ENCODE data around the gene PIGX.

Gene PIGX

DNA sequence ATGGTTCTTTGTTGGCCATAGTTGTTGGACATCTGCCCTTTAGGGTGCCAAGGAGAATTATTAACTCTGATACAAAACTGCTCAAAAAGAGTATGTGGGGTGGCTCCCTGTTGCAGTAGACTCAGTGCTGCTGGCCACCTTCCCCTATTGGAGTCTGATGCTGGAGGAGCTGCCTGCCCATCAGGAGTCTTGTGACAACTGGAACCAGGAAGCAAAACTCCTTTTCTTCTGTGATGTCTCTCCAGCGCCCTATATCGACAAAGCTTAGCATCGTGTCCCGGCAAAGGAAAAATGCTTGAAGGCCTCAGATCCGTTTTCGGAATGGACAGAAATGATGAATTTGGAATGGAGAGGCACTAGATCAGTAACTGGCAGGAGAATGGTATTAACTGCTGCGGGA, 51.0 kb downstream of the PIGX start:
- DNase-seq = no peak

DNA sequence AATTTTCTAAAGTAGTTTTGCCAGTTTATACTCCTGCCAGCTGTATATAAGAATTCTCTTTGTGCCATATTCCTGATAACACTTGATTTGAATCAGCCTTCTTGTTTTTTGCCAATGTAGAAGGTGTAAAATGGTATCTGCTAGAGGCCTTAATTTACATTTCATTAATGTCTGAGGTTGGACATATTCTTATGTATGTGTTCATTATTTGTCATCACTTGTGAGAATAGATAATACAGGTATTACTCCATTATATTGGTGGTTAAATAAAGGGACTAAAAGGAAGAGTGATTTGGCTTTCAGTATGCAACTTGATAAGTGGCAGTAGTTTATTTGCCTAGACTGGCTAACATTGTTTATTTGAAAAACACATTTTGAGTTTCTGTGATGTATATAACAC, 53.3 kb downstream of the PIGX start:
- DNase-seq = no peak

DNA sequence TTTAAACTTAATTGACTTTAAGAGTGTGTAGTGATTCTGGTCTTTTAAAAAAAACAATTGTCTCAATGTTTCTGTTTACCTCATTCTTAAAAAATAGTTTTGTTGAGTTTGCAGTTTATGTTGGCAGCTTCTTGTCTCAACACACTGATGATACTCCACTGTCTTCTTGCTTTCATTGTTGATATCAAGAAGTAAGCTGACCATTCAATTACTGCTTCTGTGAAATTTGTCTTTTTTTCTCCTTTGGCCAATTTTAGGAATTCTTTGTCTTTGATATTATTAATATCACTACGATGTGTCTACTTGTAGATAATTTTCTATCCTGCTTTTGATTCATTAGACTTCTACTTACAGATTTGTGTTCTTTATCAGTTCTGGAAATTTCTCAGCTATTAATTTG, 58.9 kb downstream of the PIGX start:
- DNase-seq = no peak

DNA sequence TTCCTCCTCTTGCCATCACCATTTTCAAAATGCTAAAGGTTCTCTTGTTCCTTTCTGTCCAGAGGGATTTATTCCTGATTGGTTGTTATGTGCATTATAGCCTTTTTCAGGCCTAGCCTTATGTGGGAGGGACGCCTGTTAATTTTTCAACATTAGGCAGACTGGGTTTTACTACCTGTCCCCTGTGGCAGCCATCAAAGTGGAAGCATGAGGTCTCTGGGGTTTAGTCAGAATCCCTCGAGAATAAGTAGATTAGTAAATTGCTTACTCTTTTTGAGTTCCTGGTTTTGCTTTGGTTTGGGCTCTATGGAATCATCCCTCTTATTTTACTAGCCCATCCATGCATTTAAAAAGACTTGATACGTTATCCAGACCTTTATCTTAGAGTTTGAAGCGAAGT, 59.9 kb downstream of the PIGX start:
- no peak for DNase-seq

DNA sequence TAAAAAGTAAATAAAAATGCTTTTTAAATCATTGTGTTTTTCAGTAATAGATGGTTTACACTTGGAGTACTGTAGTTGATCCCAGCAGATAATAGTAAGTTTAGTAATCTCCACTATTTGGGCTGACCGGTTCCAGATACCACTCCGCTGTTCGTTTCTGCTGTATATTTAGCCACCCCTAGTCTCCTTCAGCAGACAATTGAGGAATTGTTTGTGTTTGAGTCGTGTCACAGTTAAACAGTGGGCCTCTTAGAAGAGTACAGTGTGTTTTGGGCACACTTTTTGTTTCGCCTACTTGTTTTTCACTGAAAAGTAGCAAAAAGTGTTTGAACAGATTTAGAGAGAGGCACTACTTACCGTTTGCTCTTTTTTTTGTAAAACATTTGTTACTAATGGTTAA, 60.7 kb downstream of the PIGX start:
- no peak for DNase-seq

DNA sequence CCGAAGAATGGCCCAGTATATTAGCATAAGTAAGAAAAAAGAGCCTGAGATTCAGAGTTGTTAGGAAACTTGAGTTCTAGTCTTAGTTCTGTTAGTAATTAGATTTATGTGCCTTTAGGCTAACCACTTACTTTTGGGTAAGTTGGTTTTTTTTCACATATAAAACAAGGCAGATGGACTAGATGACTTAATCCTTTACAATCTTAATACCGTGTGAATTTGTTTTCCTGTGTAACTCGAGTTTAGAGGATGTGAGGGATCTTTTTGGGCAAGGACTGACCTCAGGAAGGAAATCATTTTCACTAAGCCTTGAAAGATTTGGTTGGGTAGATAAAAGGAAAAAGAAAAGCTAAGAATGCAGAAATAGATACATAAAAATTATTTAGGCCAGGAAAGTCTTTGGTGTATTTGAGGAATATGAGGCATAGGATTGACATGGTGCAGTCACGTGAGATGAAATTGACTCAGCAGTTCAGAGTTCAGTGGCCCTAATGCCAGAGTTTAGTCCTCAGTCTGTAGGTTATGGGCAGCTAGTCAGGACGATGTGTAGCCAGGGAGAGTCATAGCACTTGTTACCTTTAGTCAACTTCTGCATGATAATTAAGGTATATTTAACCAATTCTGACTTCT, 62.1 kb downstream of the PIGX start:
- no peak for DNase-seq

DNA sequence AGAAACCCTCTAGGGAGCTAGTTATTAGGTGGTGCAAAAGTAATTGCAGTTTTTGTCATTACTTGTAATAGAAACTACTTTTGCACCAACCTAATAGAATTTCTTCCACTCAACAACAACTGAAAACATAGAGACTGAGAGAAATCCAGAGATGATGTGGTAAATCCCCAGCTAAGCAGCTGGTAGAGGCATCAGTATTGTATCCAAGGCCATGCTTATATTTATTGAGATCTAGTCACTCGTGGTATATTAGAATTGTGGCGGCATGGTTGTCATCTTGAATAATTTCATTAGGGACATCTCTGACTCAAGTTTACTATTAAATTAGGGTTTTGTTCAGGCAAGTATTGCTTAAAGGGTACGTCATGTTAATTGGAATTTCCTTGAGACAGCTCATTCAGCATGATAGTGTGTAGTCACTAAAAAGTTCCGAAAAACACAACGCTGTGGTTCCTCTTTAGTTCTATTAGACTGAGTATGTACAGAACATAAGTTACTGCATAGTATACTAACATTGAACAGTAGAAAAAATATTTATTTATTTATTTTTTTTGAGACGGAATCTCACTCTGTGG, 62.8 kb downstream of the PIGX start:
- no peak for DNase-seq

DNA sequence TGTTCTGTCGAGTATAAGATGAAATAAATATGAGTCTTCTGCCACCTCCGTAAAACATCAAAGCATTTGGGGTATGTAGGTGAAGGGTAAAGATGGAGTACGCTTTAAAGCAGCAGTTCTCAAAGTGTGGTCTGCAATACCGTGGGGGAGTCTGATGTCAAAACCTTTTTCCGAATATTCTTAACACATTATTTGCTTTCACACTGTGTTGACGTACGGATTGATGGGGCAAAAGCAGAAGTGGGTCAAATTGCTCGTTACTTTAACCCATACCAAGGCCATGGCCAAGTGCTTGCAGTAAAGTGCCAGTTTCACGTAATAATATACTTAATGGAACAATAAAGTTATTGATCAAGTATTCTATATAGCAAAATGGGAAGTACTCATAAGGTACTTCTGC, 63.8 kb downstream of the PIGX start:
- DNase-seq = no peak

DNA sequence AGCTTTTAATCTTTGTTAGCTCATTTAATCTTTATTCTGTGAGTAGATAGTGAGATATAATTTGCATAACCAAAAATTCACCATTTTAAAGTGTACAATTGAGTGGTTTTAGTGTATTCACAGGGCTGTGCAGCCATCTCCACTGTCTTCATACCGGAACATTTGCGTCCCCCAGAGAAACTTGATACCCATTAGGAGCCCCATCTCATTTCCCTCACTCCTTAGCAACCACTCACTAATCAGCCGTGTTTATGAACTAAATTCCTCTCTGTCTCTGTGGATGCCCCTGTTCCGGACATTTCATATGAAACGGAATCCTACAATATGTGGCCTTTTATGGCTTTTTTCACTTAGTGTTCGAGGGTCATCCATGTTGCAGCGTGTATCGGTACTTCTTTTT, 65.7 kb downstream of the PIGX start:
- DNase-seq = no peak

DNA sequence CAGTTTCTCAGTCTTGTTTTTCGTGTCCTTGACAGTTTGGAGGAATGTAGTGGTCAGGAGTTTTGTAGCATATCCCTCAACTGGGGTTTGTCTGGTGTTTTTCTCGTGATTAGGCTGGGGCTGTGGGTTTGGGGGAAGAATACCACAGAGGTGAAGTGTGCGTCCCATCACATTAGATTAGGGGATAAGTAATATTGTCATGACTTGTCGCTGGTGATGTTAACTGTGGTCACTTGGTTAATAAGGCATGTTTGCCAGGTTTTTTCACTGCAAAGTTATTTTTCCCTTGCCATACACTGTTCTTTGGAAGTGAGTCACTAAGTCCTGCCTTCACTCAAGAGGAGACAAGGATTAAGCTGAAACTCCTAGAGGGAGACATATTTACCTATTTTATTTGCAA, 66.6 kb downstream of the PIGX start:
- no peak for DNase-seq

DNA sequence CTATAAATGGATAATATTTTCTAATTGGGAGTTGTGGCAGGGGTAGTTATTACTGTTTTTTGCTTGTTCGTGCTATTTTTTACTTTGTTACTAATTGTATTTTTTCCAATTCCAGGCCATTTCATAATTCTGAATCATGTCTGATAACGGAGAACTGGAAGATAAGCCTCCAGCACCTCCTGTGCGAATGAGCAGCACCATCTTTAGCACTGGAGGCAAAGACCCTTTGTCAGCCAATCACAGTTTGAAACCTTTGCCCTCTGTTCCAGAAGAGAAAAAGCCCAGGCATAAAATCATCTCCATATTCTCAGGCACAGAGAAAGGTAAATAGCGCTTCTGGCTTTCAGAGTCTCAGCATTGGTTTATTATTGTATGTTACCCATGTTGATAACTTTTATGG, 70.3 kb downstream of the PIGX start:
- DNase-seq = no peak

Data from NCI-H345 (cell line).